Measurements from ENCODE around the gene BCL2L14. TPM values are rescaled to one million over a fixed set of nuclear protein-coding genes. Genes with fewer than 3 reads are reported as not detected.
A peak's percentile ranks its signal among the peaks of the same experiment; 100 is the strongest.

Gene BCL2L14
- polyA plus RNA-seq, 1 of the 3 experiments (the other 2 are of a cell fraction), result not detected

DNA sequence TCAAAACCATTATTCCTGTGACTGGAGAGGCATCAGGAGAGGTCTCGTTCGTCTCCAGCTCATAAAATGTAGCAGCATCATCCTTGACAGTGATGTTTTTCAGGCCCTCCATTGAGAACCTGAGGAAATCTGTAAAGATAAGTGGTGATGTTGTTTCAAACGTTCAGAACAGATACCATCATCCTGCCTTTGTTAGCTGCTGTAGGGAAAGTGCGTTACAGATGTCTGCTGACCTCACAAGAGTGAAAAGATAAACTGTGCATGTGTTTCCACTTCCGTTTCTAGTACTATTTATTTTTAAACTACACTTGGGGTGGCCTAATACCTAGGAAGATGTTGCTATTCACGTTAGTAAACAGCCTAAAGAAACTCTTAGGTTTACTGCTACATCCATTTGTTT lies 28.4 kb downstream of the BCL2L14 start (continued):
- TF ChIP-seq IRF3 (IDR thresholded peaks at IDR 0.05; ENCODE audit: low read depth, low read length) (no peak), POLR2AphosphoS5 (IDR thresholded peaks at IDR 0.05; ENCODE audit: low read depth, low read length) (no peak), SMC3 (IDR thresholded peaks at IDR 0.05; ENCODE audit: low read depth, low read length) (no peak), FOXM1 (IDR thresholded peaks at IDR 0.05; ENCODE audit: low read depth) (no peak), MXI1 (IDR thresholded peaks at IDR 0.05; ENCODE audit: low read depth, low read length) (no peak; the same call in 1 of the 2 replicates), TCF12 (IDR thresholded peaks at IDR 0.05) (peak; percentile 49; the same call in 1 of the 2 replicates), JUND (IDR thresholded peaks at IDR 0.05) (no peak), USF2 (IDR thresholded peaks at IDR 0.05; ENCODE audit: borderline replicate concordance, low read depth, low read length) (no peak)
- TF ChIP-seq, protein P1, sequence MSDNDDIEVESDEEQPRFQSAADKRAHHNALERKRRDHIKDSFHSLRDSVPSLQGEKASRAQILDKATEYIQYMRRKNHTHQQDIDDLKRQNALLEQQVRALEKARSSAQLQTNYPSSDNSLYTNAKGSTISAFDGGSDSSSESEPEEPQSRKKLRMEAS (IDR thresholded peaks at IDR 0.05; ENCODE audit: low read depth), result no peak

- Histone ChIP-seq H3K27ac (ENCODE audit: low read depth in 2 of 2, low read length in 1 of 2) (no peak overlapping the region), H3K36me3 (replicated peaks in 1 of 2; ENCODE audit: control insufficient read depth in 1 of 2, insufficient read depth in 2 of 2, low read length in 1 of 2) (peaks cover 0 to 16% of the 10 kb centered on the region in 2 experiments), H3K4me3 (ENCODE audit: low read depth in 2 of 2, low read length in 1 of 2) (no peak overlapping the region), H3K79me2 (ENCODE audit: insufficient read depth) (no peaks in the 10 kb centered on the region), H3K9me3 (0 out of 2 replicates have a peak, but pooled peaks cover 14% of the 10 kb centered on the region), H4K20me1 (ENCODE audit: insufficient read depth) (no peaks in the 10 kb centered on the region), H3K4me2 (no peak overlapping the region), H3K9ac (no peak overlapping the region), H3K9me2 (no peaks in the 10 kb centered on the region), H3K4me1 (ENCODE audit: control insufficient read depth in 1 of 2, insufficient read depth in 2 of 2, low read depth in 1 of 2, low read length in 1 of 2) (no peaks in the 10 kb centered on the region), H2AFZ (ENCODE audit: low read depth) (no peak overlapping the region), H3F3A (replicated peaks; ENCODE audit: insufficient read depth) (peaks cover 3% of the 10 kb centered on the region), H3K27me3 (ENCODE audit: insufficient read depth) (no peaks in the 10 kb centered on the region)
- TF ChIP-seq MXI1 (IDR thresholded peaks at IDR 0.05; ENCODE audit: low read depth, low read length), result no peak
- TF ChIP-seq FOXM1 (IDR thresholded peaks at IDR 0.05; ENCODE audit: low read depth), result no peak
- TF ChIP-seq CHD2 (IDR thresholded peaks at IDR 0.05; ENCODE audit: low read length, partially characterized antibody), result no peak
- TF ChIP-seq JUND (IDR thresholded peaks at IDR 0.05), result no peak
- TF ChIP-seq ELF1 (IDR thresholded peaks at IDR 0.05), result no peak
- no peak for TF ChIP-seq EP300 (IDR thresholded peaks at IDR 0.05; ENCODE audit: borderline replicate concordance in 1 of 2, low read depth in 1 of 2, low read length in 1 of 2)
- TF ChIP-seq, protein P2, sequence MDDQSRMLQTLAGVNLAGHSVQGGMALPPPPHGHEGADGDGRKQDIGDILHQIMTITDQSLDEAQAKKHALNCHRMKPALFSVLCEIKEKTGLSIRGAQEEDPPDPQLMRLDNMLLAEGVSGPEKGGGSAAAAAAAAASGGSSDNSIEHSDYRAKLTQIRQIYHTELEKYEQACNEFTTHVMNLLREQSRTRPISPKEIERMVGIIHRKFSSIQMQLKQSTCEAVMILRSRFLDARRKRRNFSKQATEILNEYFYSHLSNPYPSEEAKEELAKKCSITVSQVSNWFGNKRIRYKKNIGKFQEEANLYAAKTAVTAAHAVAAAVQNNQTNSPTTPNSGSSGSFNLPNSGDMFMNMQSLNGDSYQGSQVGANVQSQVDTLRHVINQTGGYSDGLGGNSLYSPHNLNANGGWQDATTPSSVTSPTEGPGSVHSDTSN (IDR thresholded peaks at IDR 0.05), result no peak
- TF ChIP-seq EZH2phosphoT487 (IDR thresholded peaks at IDR 0.05; ENCODE audit: borderline replicate concordance, low read depth), result no peak
- no peak for TF ChIP-seq TCF12 (IDR thresholded peaks at IDR 0.05)
- TF ChIP-seq USF1 (IDR thresholded peaks at IDR 0.05; ENCODE audit: borderline replicate concordance, low read depth), result no peak
- no peak for TF ChIP-seq MEF2A (IDR thresholded peaks at IDR 0.05; ENCODE audit: borderline replicate concordance, low read depth)
- no peak for TF ChIP-seq RCOR1 (IDR thresholded peaks at IDR 0.05; ENCODE audit: low read length)
- no peak for TF ChIP-seq SIN3A (IDR thresholded peaks at IDR 0.05; ENCODE audit: borderline replicate concordance, low read depth, low read length)
- no peak for TF ChIP-seq YY1 (IDR thresholded peaks at IDR 0.05; ENCODE audit: low read depth)
- TF ChIP-seq NFIC (IDR thresholded peaks at IDR 0.05; ENCODE audit: borderline replicate concordance), result no peak
- no peak for TF ChIP-seq GATA2 (CRISPR knock-in tag; IDR thresholded peaks at IDR 0.05)
- TF ChIP-seq GABPA (IDR thresholded peaks at IDR 0.05; ENCODE audit: low read depth), result no peak
- no peak for TF ChIP-seq USF2 (IDR thresholded peaks at IDR 0.05; ENCODE audit: borderline replicate concordance, low read depth, low read length)
- POLR2A ChIA-PET, result no interaction called here
- CTCF ChIA-PET, result interaction anchor here (0.9 kb wide), 1 partner anchor 220 kb away, joined by 4 read pairs; no protein-coding TSS in a partner anchor
- 88% methylated on average over 6 of the region's 6 CpGs for WGBS (ENCODE audit: low lambda C conversion rate)
- no peak for DNase-seq
Observed at GRCh38 chr12:12107678-12108077, 36.9 kb downstream of the BCL2L14 start.
